Eye (tissue), 1 donor: Measurements from ENCODE around the gene CSNK1G2.

Experiments
- DNase-seq: peaks from one replicate; pipeline ENCODE4 v3.0.0-alpha.2; 2015

CSNK1G2 gene

GRCh38 chr19:1920644-1921043, 20.3 kb upstream of the CSNK1G2 start:
- no peak for DNase-seq

- DNase-seq: no peak
Measured at GRCh38 chr19:1921326-1921725, 19.6 kb upstream of the CSNK1G2 start.

- no peak for DNase-seq
Measured at GRCh38 chr19:1921825-1922224, 19.1 kb upstream of the CSNK1G2 start.

DNA sequence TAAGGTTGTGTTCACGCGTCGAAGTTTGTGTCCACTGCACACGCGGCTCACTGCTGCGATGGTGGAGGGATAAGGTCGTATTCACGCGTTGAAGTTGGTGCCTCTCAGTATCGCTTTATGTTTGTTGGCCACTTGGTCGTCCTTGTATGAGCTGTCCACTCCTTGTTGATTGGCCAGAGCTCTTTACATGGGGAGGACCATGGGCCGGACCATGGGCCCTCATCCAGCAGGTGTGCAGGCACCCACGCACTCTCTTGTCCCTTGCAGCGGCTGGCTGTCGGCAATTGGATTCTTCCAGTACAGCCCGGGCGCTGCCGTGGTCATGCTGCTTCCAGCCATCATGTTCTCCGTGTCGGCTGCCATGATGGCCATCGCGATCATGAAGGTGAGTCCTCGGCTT, 18.2 kb upstream of the CSNK1G2 start:
- no peak for DNase-seq

DNA sequence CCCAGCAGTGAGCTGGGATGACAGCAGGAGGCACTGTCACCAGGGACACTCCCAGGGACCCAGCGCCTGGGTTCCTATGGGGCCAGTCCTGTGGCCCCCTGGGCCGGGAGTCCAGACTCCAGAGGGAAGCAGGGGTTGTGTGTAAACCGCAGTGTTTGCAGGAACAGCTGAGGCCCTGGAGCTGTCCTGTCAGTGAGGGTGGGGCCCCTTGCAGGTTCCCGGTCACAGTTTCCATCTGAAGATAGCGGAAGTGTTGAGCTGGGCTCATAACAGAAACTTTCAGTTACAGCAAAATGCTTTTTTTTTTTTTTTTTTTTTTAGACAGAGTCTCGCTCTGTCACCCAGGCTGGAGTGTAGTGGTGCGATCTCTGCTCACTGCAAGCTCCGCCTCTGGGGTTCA, 17.7 kb upstream of the CSNK1G2 start:
- no peak for DNase-seq

DNA sequence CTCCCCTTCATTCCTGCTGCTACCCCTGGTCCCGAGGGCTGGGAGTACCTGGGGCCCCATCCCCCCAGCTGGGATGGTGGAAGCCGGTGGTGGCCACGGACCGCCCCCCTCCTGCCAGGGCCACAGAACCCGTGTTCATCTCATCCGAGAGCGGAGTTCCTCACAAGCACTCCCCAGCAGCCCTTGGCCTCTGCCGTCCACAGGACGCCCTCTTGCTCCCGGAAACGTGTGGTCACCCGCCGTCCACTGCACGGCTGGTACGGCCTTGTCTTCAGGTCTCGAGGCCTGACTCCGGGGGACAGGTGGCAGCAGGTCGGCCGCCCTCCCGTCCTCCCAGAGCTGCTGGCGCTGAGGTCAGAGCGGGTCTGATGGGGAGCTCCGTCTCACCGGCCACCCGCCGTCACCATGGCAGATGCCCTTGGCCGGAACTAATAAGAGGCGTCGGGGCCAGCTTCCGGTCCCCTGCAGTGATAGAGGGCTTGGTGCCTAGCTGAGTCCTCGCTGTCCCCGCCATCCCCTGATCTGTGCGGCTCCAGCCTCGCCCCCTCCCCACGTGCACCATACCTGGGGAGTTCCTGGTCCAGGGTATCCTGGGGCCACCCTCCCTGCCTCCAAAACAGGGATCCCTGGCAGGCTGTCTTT, 16.5 kb upstream of the CSNK1G2 start:
- DNase-seq: no peak

DNA sequence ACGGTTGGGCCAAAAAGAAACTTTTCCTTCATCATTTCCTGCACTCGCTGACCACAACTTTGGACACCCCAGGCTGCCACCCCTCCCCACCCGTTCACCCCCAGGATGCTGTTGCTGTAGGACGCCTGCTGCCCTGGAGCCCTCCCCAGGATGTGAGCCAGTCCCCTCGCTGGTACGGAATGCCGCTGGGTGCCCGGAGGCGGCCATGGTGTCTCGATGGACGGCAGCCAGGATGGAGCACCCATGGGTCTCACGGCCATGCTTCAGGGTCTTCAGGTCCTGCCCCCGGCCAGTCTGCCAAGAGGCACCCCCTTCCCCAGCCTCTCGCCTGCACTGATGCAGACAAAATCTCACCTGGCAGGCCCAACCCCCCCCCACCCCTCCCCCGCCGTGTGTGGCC, 15.4 kb upstream of the CSNK1G2 start:
- DNase-seq: no peak

- peak; percentile 88 for DNase-seq
Measured at GRCh38 chr19:1929021-1929742, 11.8 kb upstream of the CSNK1G2 start.

- no peak for DNase-seq
Measured at GRCh38 chr19:1931445-1931844, 9.5 kb upstream of the CSNK1G2 start.

DNA sequence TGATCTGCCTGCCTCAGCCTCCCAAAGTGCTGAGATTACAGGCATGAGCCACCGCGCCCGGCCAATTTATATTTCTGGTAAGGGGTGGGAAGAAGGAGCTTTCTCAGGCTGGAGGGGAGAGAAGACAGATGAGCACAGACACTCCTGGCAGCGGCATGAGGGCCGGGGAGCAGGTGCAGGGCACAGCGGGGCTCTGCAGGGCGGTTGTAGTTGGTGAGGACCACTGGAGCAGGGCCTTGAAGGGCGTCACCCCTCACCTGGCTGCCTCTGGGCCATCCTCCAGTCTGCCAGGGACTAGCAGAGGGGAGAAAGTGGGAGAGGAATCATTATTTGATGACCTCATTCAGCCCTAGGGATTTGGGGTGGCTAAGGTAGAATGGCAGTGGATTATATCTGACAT, 8.6 kb upstream of the CSNK1G2 start:
- no peak for DNase-seq

DNA sequence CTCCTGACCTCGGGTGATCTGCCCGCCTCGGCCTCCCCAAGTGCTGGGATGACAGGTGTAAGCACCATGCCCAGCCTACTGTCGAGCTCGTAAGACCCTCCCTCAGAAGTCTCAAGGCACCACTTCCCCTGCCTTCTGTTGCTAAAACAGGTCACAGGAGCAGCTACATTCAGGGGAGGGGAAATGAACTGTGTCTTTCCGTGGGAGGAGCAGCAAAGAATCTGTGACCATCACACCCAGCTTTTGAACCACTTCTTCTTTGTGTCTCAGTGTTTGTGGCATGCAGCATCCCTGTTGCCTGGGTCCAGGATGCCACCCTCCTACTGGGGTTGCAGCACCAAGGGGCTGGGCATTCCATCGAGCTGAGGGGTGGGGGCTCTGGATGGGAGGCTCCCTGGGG, 7.7 kb upstream of the CSNK1G2 start:
- DNase-seq: no peak

DNA sequence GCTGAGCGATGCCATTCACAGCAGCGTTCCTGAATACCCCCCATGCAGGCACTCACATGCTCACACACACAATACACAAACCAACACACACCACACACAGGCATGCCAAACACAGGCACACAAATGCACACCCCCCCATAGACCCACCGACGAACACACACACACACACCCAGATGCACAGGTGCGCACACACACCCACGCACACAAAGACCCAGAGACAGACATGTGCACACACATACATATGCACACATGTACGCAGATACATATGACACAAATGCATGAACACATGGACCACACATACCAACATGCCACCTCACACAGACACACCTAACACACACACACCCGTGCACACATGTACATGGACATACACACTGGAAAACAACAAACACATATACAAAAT, 7.0 kb upstream of the CSNK1G2 start:
- DNase-seq: no peak

DNA sequence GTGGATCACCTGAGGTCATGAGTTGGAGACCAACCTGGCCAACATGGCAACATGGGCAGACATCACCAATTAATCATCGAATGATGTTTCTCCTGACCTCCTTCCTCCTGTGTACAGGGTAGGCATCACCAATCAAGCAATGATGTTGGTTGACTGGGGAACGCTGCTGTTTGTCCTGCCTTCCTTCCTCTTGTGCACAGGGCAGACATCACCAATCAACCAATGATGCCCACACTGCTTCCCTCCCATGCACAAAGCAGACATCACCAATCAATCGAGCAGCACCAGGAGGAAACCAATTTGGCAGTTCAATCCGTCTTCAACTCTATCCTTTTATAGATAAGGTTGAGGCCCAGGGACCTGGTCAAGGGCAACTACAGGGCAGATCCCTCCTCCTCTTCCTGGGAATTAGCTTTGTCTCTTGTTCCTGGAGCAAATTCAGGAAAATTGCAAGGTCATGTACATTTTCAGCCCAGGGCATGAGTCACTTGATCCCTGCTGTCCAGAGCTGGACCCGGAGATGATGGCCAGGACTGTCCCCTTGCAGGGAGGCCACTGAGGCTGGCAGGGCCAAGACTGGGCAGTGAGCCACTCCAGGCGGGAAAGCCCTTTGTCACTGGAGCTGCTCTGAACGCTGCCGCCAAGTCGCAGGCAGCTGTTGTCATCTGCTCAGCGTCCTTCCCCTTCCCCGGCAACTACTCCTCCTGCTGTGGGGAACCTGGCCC, 5.3 kb upstream of the CSNK1G2 start:
- DNase-seq: no peak

- DNase-seq: no peak
Measured at GRCh38 chr19:1936430-1936829, 4.5 kb upstream of the CSNK1G2 start.

- DNase-seq: no peak
Measured at GRCh38 chr19:1936916-1937610, 3.9 kb upstream of the CSNK1G2 start.

GRCh38 chr19:1938071-1938470, 2.9 kb upstream of the CSNK1G2 start:
- no peak for DNase-seq

DNA sequence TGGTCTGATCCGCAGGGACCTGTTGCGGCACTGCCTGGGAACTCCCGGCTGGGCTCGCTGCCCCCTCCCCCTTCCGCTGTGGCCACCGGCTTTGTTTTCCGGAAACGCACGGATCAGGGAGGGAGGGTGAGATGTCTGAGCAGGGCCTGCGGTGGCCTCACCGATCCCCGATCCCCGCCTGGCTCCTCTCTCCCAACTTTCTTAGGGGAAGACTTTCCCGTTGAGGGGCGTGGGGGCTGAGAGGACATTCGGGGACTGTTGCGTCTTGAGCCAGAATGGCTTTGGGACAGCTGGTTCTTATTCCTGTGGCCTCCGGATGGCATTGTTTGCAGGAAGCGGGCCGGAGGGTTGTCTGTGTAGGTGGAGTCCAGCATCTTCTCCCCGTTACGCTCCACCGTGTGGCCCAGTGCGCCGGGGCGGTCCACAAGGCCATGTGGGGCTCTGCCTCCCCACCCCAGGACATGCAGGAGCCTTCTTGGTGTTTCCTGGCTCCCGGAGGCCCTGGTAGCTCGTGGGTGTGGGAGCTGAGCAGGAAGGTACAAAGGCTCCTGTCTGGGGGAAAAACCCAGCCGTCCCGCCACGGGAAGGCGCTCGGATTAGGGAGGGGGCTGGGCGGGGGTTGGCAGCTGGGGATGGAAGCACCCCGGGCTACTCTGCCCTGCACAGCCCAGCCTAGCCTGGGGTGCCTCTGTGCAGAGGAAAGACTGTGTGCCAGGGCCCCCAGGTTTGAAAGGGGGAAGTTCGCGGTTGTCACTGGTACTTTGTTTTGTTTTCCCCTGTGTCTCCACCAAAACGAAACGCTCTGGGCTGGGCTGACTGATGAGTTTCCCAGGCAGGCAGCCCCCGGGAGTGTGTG, 1.3 kb downstream of the CSNK1G2 start:
- DNase-seq: peak; percentile 92

- peak; percentile 39 for DNase-seq
Measured at GRCh38 chr19:1942934-1943555, 2.1 kb downstream of the CSNK1G2 start.

DNA sequence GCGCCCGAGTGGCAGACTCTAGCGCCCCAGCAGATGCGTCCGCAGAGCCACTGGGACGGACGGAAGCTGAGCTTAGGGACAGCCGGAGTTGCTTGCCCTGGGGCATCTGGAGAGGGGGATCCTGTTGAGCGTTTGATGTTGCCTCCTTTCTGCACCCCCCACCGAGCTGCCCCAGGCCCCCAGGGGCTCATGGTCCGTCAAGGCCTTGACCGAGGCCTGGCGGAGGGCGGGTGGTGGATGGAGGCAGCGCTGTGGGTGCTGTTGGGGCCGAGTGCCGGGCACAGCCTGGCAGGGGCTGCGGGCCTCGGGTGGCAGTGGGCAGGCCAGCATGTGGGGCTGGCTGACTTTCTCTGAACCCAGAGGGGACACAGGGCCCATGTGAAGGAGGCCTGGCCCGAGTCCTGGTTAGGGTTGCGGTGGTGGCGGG, 2.7 kb downstream of the CSNK1G2 start:
- DNase-seq: no peak

- no peak for DNase-seq
Measured at GRCh38 chr19:1944088-1944915, 3.3 kb downstream of the CSNK1G2 start.

- no peak for DNase-seq
Measured at GRCh38 chr19:1944916-1945561, 4.1 kb downstream of the CSNK1G2 start.
